ENCODE data around the gene GRAMD4. TPM values are rescaled to one million over a fixed set of nuclear protein-coding genes. Genes with fewer than 3 reads are reported as not detected.

Gene GRAMD4
- total and polyA plus RNA-seq, 4 donors = 16.3 to 67.7 (median 21.2) TPM

- no peak for TF ChIP-seq CTCF (IDR thresholded peaks at IDR 0.05; ENCODE audit: control extremely low read depth, extremely low read depth)
- 56 to 70% methylated on average over 18 of the region's 18 CpGs for WGBS, 2 donors
- H3K4me3 ChIP-seq = no peak overlapping the region
- DNase-seq (no peak), ATAC-seq (ENCODE audit: insufficient read depth, low FRiP score) (no peak)
- H3K9me3 ChIP-seq (ENCODE audit: control insufficient read depth in 4 of 4, insufficient read depth in 3 of 4, low read length in 3 of 4) = no peaks in the 10 kb centered on the region
- H3K27me3 ChIP-seq (ENCODE audit: control insufficient read depth in 3 of 3, insufficient read depth in 3 of 3, low read length in 2 of 3) = no peaks in the 10 kb centered on the region
- peak overlapping the region in 1 of 2 donors; percentile 50 for H3K27ac ChIP-seq (ENCODE audit: low read depth in 1 of 2, low read length in 1 of 2)
- peaks cover 0 to 2% (median 0%) of the 10 kb centered on the region in 4 donors for H3K36me3 ChIP-seq (ENCODE audit: control insufficient read depth in 4 of 4, insufficient read depth in 4 of 4, low read length in 4 of 4)
- no peak overlapping the region for H3K9ac ChIP-seq (ENCODE audit: insufficient read depth in 1 of 2, low read length in 2 of 2)
- H3K4me1 ChIP-seq (ENCODE audit: control insufficient read depth in 5 of 5, insufficient read depth in 5 of 5, low read length in 5 of 5) = peaks cover under 1 to 15% (median 3%) of the 10 kb centered on the region in 5 donors
Observed at GRCh38 chr22:46598737-46599424, 21.3 kb upstream of the GRAMD4 start.

GRCh38 chr22:46600273-46600796 lies 19.9 kb upstream of the GRAMD4 start:
- 45 to 82% methylated on average over 15 of the region's 15 CpGs for WGBS, 2 donors
- no peak overlapping the region for H3K4me3 ChIP-seq
- no peaks in the 10 kb centered on the region for H3K27me3 ChIP-seq (ENCODE audit: control insufficient read depth in 3 of 3, insufficient read depth in 3 of 3, low read length in 2 of 3)
- H3K9ac ChIP-seq (ENCODE audit: insufficient read depth in 1 of 2, low read length in 2 of 2) = no peak overlapping the region
- no peak for TF ChIP-seq CTCF (IDR thresholded peaks at IDR 0.05; ENCODE audit: control extremely low read depth, extremely low read depth)
- DNase-seq (no peak), ATAC-seq (ENCODE audit: insufficient read depth, low FRiP score) (no peak)
- no peaks in the 10 kb centered on the region for H3K9me3 ChIP-seq (ENCODE audit: control insufficient read depth in 4 of 4, insufficient read depth in 3 of 4, low read length in 3 of 4)
- H3K36me3 ChIP-seq (ENCODE audit: control insufficient read depth in 4 of 4, insufficient read depth in 4 of 4, low read length in 4 of 4) = peaks cover 0 to 2% (median 0%) of the 10 kb centered on the region in 4 donors
- H3K4me1 ChIP-seq (ENCODE audit: control insufficient read depth in 5 of 5, insufficient read depth in 5 of 5, low read length in 5 of 5) = peaks cover under 1 to 15% (median 6%) of the 10 kb centered on the region in 5 donors
- H3K27ac ChIP-seq (ENCODE audit: low read depth in 1 of 2, low read length in 1 of 2) = peak overlapping the region in 1 of 2 donors; percentile 0

GRCh38 chr22:46602025-46602424 lies 18.2 kb upstream of the GRAMD4 start:
- Histone ChIP-seq H3K36me3 (ENCODE audit: control insufficient read depth in 4 of 4, insufficient read depth in 4 of 4, low read length in 4 of 4) (peaks cover 0 to 2% (median 0%) of the 10 kb centered on the region in 4 donors), H3K27ac (ENCODE audit: low read depth in 1 of 2, low read length in 1 of 2) (peak overlapping the region in 1 of 2 donors; percentile 2), H3K9ac (ENCODE audit: insufficient read depth in 1 of 2, low read length in 2 of 2) (no peak overlapping the region), H3K4me1 (ENCODE audit: control insufficient read depth in 5 of 5, insufficient read depth in 5 of 5, low read length in 5 of 5) (peaks cover 0 to 15% (median 3%) of the 10 kb centered on the region in 5 donors), H3K9me3 (ENCODE audit: control insufficient read depth in 4 of 4, insufficient read depth in 3 of 4, low read length in 3 of 4) (no peaks in the 10 kb centered on the region), H3K27me3 (ENCODE audit: control insufficient read depth in 3 of 3, insufficient read depth in 3 of 3, low read length in 2 of 3) (no peaks in the 10 kb centered on the region), H3K4me3 (no peak overlapping the region)
- DNase-seq (no peak), ATAC-seq (ENCODE audit: insufficient read depth, low FRiP score) (peak; percentile 55)
- 51 to 79% methylated on average over 15 of the region's 15 CpGs for WGBS, 2 donors
- no peak for TF ChIP-seq CTCF (IDR thresholded peaks at IDR 0.05; ENCODE audit: control extremely low read depth, extremely low read depth)

Measured in lung (tissue), 12 donors.